DND-41 (cell line): ENCODE results near the gene VPS52.

Experiments used
- ATAC-seq: fragments of 200-7000 bp; cut with Tn5 transposase; 3 replicates; pipeline ENCODE4 v1.9.1; 2021; ENCODE audit warnings: low read depth; ENCODE audit not compliant: insufficient read depth
- DNase-seq: peaks from one replicate; pipeline ENCODE4 v3.0.0-alpha.2; 2020
- H2AFZ ChIP-seq: 2 replicates; pipeline ENCODE4 v1.6.0; 2012; ENCODE audit warnings: low read depth, low read length
- H3K27ac ChIP-seq: 2 replicates; pipeline ENCODE4 v1.5.1; 2012; ENCODE audit warnings: low read length, inconsistent platforms
- H3K27me3 ChIP-seq: fragments of 200-600 bp; sonication (generic); 2 replicates; pipeline ENCODE4 v1.6.0; 2012; ENCODE audit warnings: low read length, mild to moderate bottlenecking, inconsistent platforms; ENCODE audit not compliant: insufficient read depth, poor library complexity
- H3K36me3 ChIP-seq: 2 replicates; pipeline ENCODE4 v1.5.1; 2012; ENCODE audit warnings: low read length, inconsistent platforms; ENCODE audit not compliant: insufficient read depth
- H3K4me1 ChIP-seq: 2 replicates; pipeline ENCODE4 v1.5.1; 2012; ENCODE audit warnings: mild to moderate bottlenecking, low read length; ENCODE audit not compliant: insufficient read depth
- H3K4me2 ChIP-seq: 2 replicates; pipeline ENCODE4 v1.6.0; 2012; ENCODE audit warnings: mild to moderate bottlenecking, moderate library complexity, low read length, inconsistent platforms; ENCODE audit not compliant: insufficient read depth
- H3K4me3 ChIP-seq, 2 experiments: fragments of 200-600 bp in 1 of 2; shearing (Covaris generic) in 1 of 2; 2 replicates each; pipeline ENCODE4 v1.5.1; 2012 to 2016; ENCODE audit warnings: inconsistent platforms in 2 of 2, low read length in 2 of 2, mild to moderate bottlenecking in 2 of 2, low read depth in 1 of 2, moderate library complexity in 1 of 2
- H3K79me2 ChIP-seq: 2 replicates; pipeline ENCODE4 v1.6.0; 2012; ENCODE audit warnings: low read length, inconsistent platforms; ENCODE audit not compliant: insufficient read depth
- H3K9ac ChIP-seq: 2 replicates; pipeline ENCODE4 v1.6.0; 2012; ENCODE audit warnings: low read depth, mild to moderate bottlenecking, inconsistent platforms, low read length, moderate library complexity
- H3K9me3 ChIP-seq: 2 replicates; pipeline ENCODE4 v1.5.1; 2012; ENCODE audit warnings: low read length, moderate library complexity, mild to moderate bottlenecking, inconsistent platforms; ENCODE audit not compliant: insufficient read depth, severe bottlenecking
- H4K20me1 ChIP-seq: 2 replicates; pipeline ENCODE4 v1.6.0; 2012; ENCODE audit warnings: low read length; ENCODE audit not compliant: insufficient read depth
- EZH2 ChIP-seq: IDR thresholded peaks from 3 replicates; pipeline ENCODE4 v1.6.1; 2012; ENCODE audit warnings: borderline replicate concordance, low read depth, mild to moderate bottlenecking, moderate library complexity, low read length, inconsistent platforms; ENCODE audit not compliant: severe bottlenecking
- TF ChIP-seq, protein P1 (sequence below): IDR thresholded peaks from 2 replicates; pipeline ENCODE4 v1.5.1; 2012; ENCODE audit warnings: borderline replicate concordance, low read length, moderate library complexity, mild to moderate bottlenecking; ENCODE audit not compliant: poor library complexity, severe bottlenecking; ENCODE audit errors: extremely low read depth

VPS52 gene

DNA sequence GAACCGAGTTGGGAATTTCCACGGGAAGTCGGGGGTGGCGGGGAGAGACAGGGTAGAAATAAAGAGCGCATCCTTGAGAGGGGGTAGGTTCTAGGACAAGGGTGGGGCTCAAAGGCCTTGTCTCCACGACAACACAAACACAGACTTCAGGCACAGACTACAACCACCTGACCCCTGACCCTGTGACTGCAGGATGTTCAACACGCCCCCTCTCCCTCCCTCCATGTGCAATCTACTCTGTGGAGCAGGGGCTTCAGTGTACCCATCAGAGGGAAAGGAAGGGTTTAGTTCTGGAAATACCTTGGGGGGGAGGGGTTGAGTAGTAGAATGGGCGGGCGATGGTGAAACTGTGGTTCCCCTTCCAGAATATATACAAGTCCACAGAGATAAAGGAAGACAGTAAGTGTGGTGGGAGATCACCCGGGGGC lies 42.9 kb upstream of the VPS52 start:
- peak overlapping the region; percentile 85 for H2AFZ ChIP-seq
- TF ChIP-seq, protein P1, sequence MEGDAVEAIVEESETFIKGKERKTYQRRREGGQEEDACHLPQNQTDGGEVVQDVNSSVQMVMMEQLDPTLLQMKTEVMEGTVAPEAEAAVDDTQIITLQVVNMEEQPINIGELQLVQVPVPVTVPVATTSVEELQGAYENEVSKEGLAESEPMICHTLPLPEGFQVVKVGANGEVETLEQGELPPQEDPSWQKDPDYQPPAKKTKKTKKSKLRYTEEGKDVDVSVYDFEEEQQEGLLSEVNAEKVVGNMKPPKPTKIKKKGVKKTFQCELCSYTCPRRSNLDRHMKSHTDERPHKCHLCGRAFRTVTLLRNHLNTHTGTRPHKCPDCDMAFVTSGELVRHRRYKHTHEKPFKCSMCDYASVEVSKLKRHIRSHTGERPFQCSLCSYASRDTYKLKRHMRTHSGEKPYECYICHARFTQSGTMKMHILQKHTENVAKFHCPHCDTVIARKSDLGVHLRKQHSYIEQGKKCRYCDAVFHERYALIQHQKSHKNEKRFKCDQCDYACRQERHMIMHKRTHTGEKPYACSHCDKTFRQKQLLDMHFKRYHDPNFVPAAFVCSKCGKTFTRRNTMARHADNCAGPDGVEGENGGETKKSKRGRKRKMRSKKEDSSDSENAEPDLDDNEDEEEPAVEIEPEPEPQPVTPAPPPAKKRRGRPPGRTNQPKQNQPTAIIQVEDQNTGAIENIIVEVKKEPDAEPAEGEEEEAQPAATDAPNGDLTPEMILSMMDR = no peak
- no peak for TF ChIP-seq EZH2
- ATAC-seq (peak; percentile 26), DNase-seq (peak; percentile 64)
- H3K4me2 ChIP-seq = peak overlapping the region; percentile 97
- no peaks in the 10 kb centered on the region for H3K9me3 ChIP-seq
- peaks cover 13% of the 10 kb centered on the region for H4K20me1 ChIP-seq
- H3K27me3 ChIP-seq = no peaks in the 10 kb centered on the region
- peak overlapping the region; percentile 91 for H3K27ac ChIP-seq
- H3K36me3 ChIP-seq = peaks cover 31% of the 10 kb centered on the region
- H3K79me2 ChIP-seq = peaks cover 64% of the 10 kb centered on the region
- peak overlapping the region; percentile 85 for H3K9ac ChIP-seq
- H3K4me3 ChIP-seq = peak overlapping the region; percentile 62 to 78; a peak in 3 of 4 replicates
- peaks cover 55% of the 10 kb centered on the region for H3K4me1 ChIP-seq

DNA sequence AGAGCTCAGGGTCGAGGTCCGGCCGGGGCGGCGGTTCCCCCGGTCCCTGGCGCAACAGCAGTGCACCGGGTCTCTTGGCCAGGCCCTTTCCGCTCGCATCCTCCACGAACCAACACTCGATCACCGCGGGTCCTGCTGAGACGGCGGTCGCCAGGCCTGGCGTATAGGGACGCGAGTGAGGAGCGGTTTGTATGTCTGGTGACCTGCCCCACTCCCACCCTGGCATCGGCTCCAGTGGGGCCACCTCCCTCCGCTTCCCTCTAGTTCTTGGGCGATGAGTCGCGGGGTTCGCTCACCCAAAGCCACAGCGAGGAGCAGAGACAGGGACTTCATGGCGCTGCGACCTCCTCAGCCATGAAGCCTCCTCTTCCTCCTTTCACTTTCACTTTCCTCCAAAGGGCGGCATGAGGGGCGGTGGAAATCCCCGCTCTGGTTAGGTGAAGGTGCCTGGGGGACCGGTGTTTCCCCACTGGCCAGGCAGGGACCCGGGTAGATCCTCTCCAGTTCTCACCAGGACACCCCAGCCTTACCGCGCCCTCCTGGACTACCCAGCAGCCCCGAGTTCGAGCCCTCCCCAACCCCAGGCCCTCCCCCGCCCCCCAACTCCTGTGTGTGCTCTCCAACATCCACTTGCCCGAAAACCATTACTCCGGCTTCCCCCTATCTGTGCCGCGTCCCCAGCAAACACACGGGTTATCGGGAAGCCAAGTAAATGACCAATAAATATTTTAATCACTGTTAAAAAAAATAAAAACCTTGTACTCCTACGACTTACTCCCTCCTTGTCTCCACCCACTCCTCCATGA lies 42.2 kb upstream of the VPS52 start, which contains the start of gene TAPBP:
TAPBP (minus strand) TSS at position 370 of the 806 bp plus-strand sequence; CDS start at position 333, 37 bp downstream.
- H3K4me1 ChIP-seq = peaks cover 49% of the 10 kb centered on the region
- no peaks in the 10 kb centered on the region for H3K9me3 ChIP-seq
- peaks cover 62% of the 10 kb centered on the region for H3K79me2 ChIP-seq
- H3K9ac ChIP-seq = peak within 1 kb of the TSS; percentile 85
- DNase-seq (peak; percentile 82), ATAC-seq (peak; percentile 67)
- H3K4me3 ChIP-seq = peak within 1 kb of the TSS; percentile 62 to 78
- peak within 1 kb of the TSS; percentile 97 for H3K4me2 ChIP-seq
- no peak for TF ChIP-seq EZH2
- TF ChIP-seq, protein P1 = no peak
- peaks cover 13% of the 10 kb centered on the region for H4K20me1 ChIP-seq
- no peaks in the 10 kb centered on the region for H3K27me3 ChIP-seq
- H2AFZ ChIP-seq = peak within 1 kb of the TSS; percentile 85
- peaks cover 25% of the 10 kb centered on the region for H3K36me3 ChIP-seq
- H3K27ac ChIP-seq = peak within 1 kb of the TSS; percentile 91

DNA sequence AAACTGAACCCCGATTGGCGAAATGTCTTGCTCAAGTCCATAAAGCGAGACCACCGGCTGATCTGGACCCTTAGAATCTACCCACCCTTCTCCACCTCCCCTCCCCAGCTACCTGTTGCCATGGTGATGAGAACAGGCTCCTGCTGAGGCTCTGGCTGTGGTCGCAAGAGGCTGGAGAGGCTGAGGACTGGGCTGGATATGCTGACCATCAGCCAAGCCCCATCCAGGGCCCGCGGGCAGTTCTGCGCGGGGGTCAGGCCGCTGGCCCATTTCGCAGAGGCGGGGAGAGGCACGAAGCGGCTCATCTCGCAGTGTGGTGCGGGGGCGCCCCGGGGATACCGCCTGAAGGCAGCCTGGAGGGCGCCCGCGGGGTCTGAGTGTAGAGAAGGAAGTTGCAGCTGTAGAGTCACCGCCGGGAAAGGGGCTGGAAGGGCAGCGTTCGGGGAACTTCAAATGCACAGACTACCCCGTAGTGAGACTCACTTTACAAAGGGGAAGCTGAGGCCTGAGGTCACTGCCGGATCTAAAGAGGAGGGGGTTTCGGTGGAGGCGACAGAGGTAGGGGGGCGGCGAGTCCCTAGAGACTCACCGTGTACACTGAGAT lies 41.5 kb upstream of the VPS52 start:
- DNase-seq (peak; percentile 61), ATAC-seq (peak; percentile 33)
- Histone ChIP-seq H4K20me1 (peaks cover 16% of the 10 kb centered on the region), H3K4me2 (peak overlapping the region; percentile 97), H3K9me3 (no peaks in the 10 kb centered on the region), H3K27me3 (no peaks in the 10 kb centered on the region), H3K4me1 (peaks cover 42% of the 10 kb centered on the region), H3K79me2 (peaks cover 69% of the 10 kb centered on the region), H2AFZ (peak overlapping the region; percentile 85), H3K4me3 (peak overlapping the region; percentile 62 to 78), H3K9ac (peak overlapping the region; percentile 85), H3K27ac (peak overlapping the region; percentile 91), H3K36me3 (peaks cover 22% of the 10 kb centered on the region)
- TF ChIP-seq, protein P1 = no peak
- no peak for TF ChIP-seq EZH2
